Trophoblast cell (in vitro differentiated cells and primary cell): ENCODE results near the gene RAD51AP1.

Experiments
- DNase-seq, 2 donors: peaks; one replicate each; pipeline ENCODE4 v3.0.0-alpha.2; 2016
- H2AFZ ChIP-seq: 2 replicates; pipeline ENCODE4 v1.6.1; 2013; ENCODE audit warnings: low read length, moderate library complexity, mild to moderate bottlenecking; ENCODE audit not compliant: insufficient read depth, poor library complexity
- H2AK5ac ChIP-seq: 2 replicates; pipeline ENCODE4 v1.6.1; 2013; ENCODE audit warnings: mild to moderate bottlenecking, low read length
- H2BK120ac ChIP-seq: 2 replicates; pipeline ENCODE4 v1.6.1; 2013; ENCODE audit warnings: low read length, mild to moderate bottlenecking, moderate library complexity; ENCODE audit not compliant: insufficient read depth, poor library complexity
- H2BK12ac ChIP-seq: 2 replicates; pipeline ENCODE4 v1.6.1; 2013; ENCODE audit warnings: mild to moderate bottlenecking, low read length, moderate library complexity
- H2BK5ac ChIP-seq: 2 replicates; pipeline ENCODE4 v1.6.1; 2013; ENCODE audit warnings: low read length, low read depth, moderate library complexity, mild to moderate bottlenecking; ENCODE audit not compliant: poor library complexity
- H3K14ac ChIP-seq: 2 replicates; pipeline ENCODE4 v1.6.1; 2013; ENCODE audit warnings: mild to moderate bottlenecking, low read length
- H3K18ac ChIP-seq: 2 replicates; pipeline ENCODE4 v1.6.1; 2013; ENCODE audit warnings: mild to moderate bottlenecking, low read length
- H3K23ac ChIP-seq: 2 replicates; pipeline ENCODE4 v1.6.1; 2013; ENCODE audit warnings: low read length
- H3K27ac ChIP-seq: 2 replicates; pipeline ENCODE4 v1.5.1; 2013; ENCODE audit warnings: low read depth, mild to moderate bottlenecking, inconsistent platforms, low read length, moderate library complexity
- H3K27me3 ChIP-seq: 2 replicates; pipeline ENCODE4 v1.6.1; 2013; ENCODE audit warnings: inconsistent platforms, mild to moderate bottlenecking, low read length, moderate library complexity; ENCODE audit not compliant: insufficient read depth
- H3K36me3 ChIP-seq, 2 experiments: 1 replicate in 1 of 2; 2 replicates in 1 of 2; pipeline ENCODE4 v1.6.1; 2013; ENCODE audit warnings: low read length in 2 of 2, mild to moderate bottlenecking in 2 of 2, moderate library complexity in 1 of 2; ENCODE audit not compliant: insufficient read depth in 2 of 2, control insufficient read depth in 1 of 2
- H3K4ac ChIP-seq: 2 replicates; pipeline ENCODE4 v1.6.1; 2013; ENCODE audit warnings: low read depth, mild to moderate bottlenecking, low read length, moderate library complexity
- H3K4me1 ChIP-seq, 2 experiments: 1 replicate in 1 of 2; 2 replicates in 1 of 2; pipeline ENCODE4 v1.6.1; 2013; ENCODE audit warnings: low read length in 2 of 2, mild to moderate bottlenecking in 2 of 2, moderate library complexity in 1 of 2; ENCODE audit not compliant: insufficient read depth in 2 of 2, control insufficient read depth in 1 of 2
- H3K4me2 ChIP-seq: 2 replicates; pipeline ENCODE4 v1.6.1; 2013; ENCODE audit warnings: inconsistent platforms, mild to moderate bottlenecking, low read length, moderate library complexity
- H3K4me3 ChIP-seq: 2 replicates; pipeline ENCODE4 v1.5.1; 2013; ENCODE audit warnings: mild to moderate bottlenecking, low read depth, low read length, inconsistent platforms
- H3K79me1 ChIP-seq: one replicate; pipeline ENCODE4 v1.6.1; 2013; ENCODE audit warnings: low read length
- H3K79me2 ChIP-seq: 2 replicates; pipeline ENCODE4 v1.6.1; 2013; ENCODE audit warnings: low read length, mild to moderate bottlenecking; ENCODE audit not compliant: control insufficient read depth, insufficient read depth, poor library complexity
- H3K9ac ChIP-seq: 2 replicates; pipeline ENCODE4 v1.6.1; 2013; ENCODE audit warnings: mild to moderate bottlenecking, low read length
- H3K9me3 ChIP-seq: 2 replicates; pipeline ENCODE4 v1.6.1; 2013; ENCODE audit warnings: low read depth, mild to moderate bottlenecking, control low read depth, inconsistent platforms, low read length; ENCODE audit not compliant: insufficient read depth
- H4K12ac ChIP-seq: 2 replicates; pipeline ENCODE4 v1.6.1; 2013; ENCODE audit warnings: low read depth, mild to moderate bottlenecking, low read length, moderate library complexity
- H4K8ac ChIP-seq: 2 replicates; pipeline ENCODE4 v1.6.1; 2013; ENCODE audit warnings: low read depth, mild to moderate bottlenecking, low read length, moderate library complexity
- H4K91ac ChIP-seq: one replicate; pipeline ENCODE4 v1.6.1; 2013; ENCODE audit warnings: low read depth, mild to moderate bottlenecking, low read length, moderate library complexity
- WGBS: extraction: QIAGEN DNeasy Blood & Tissue Kit; methylation state at CpG from one replicate; pipeline ENCODE4 v1.1.7; 2013; ENCODE audit warnings: missing lambda C conversion rate; ENCODE audit not compliant: insufficient read length, insufficient coverage; ENCODE audit errors: extremely low coverage; 5-methylcytosine and 5-hydroxymethylcytosine counted together

The RAD51AP1 gene

DNA sequence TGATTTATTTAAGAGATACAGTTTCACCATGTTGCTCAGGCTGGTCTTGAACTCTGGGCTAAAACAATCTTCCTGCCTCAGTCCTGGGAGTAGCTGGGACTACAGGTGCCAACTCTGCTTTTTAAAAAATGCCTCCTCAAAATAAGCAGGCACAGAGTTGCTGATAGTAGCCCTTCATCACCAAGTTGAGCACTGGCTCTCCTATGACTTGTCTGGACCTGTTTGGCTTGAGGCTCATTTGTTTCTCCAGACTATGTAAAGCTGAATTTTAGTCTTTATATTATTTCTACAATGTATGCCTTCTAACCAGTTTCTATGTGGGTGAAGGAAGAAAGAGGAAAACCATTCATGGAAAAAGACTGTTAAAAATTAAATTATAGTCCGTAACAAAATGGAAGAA lies 39.5 kb upstream of the RAD51AP1 start:
- H3K27ac ChIP-seq: no peak overlapping the region
- no CpG with 5 or more reads among the region's 1 CpG for WGBS
- no peak overlapping the region for H3K4me2 ChIP-seq
- no peak for DNase-seq
- no peak overlapping the region for H2BK12ac ChIP-seq
- no peaks in the 10 kb centered on the region for H3K9me3 ChIP-seq
- no peak overlapping the region for H3K9ac ChIP-seq
- no peak overlapping the region for H4K91ac ChIP-seq
- no peak overlapping the region for H3K4me3 ChIP-seq
- H3K4ac ChIP-seq: no peak overlapping the region
- H4K12ac ChIP-seq: no peak overlapping the region
- no peaks in the 10 kb centered on the region for H3K79me2 ChIP-seq
- no peak overlapping the region for H3K18ac ChIP-seq
- H4K8ac ChIP-seq: no peak overlapping the region
- no peak overlapping the region for H3K23ac ChIP-seq
- no peaks in the 10 kb centered on the region for H3K79me1 ChIP-seq
- H3K4me1 ChIP-seq: no peaks in the 10 kb centered on the region
- peaks cover 6 to 7% of the 10 kb centered on the region in 2 experiments for H3K36me3 ChIP-seq
- no peak overlapping the region for H2BK5ac ChIP-seq
- H2AK5ac ChIP-seq: no peak overlapping the region
- H3K27me3 ChIP-seq: no peaks in the 10 kb centered on the region
- no peak overlapping the region for H2AFZ ChIP-seq
- H3K14ac ChIP-seq: no peak overlapping the region
- H2BK120ac ChIP-seq: no peak overlapping the region

- H3K4me1 ChIP-seq: no peaks in the 10 kb centered on the region
- H4K12ac ChIP-seq: no peak overlapping the region
- H4K91ac ChIP-seq: no peak overlapping the region
- H2BK120ac ChIP-seq: no peak overlapping the region
- H3K18ac ChIP-seq: no peak overlapping the region
- no peak overlapping the region for H2BK5ac ChIP-seq
- H3K79me1 ChIP-seq: no peaks in the 10 kb centered on the region
- H4K8ac ChIP-seq: no peak overlapping the region
- no peak overlapping the region for H3K4me2 ChIP-seq
- no peak for DNase-seq
- peaks cover 2 to 4% of the 10 kb centered on the region in 2 experiments for H3K36me3 ChIP-seq
- H3K9ac ChIP-seq: no peak overlapping the region
- H2BK12ac ChIP-seq: no peak overlapping the region
- H3K14ac ChIP-seq: no peak overlapping the region
- H3K4ac ChIP-seq: no peak overlapping the region
- H2AFZ ChIP-seq: no peak overlapping the region
- no peak overlapping the region for H3K27ac ChIP-seq
- no CpG with 5 or more reads among the region's 1 CpG for WGBS
- H3K79me2 ChIP-seq: no peaks in the 10 kb centered on the region
- no peaks in the 10 kb centered on the region for H3K27me3 ChIP-seq
- no peak overlapping the region for H3K23ac ChIP-seq
- no peaks in the 10 kb centered on the region for H3K9me3 ChIP-seq
- H3K4me3 ChIP-seq: no peak overlapping the region
- H2AK5ac ChIP-seq: no peak overlapping the region
Measured at GRCh38 chr12:4505376-4505986, 33.2 kb upstream of the RAD51AP1 start.

DNA sequence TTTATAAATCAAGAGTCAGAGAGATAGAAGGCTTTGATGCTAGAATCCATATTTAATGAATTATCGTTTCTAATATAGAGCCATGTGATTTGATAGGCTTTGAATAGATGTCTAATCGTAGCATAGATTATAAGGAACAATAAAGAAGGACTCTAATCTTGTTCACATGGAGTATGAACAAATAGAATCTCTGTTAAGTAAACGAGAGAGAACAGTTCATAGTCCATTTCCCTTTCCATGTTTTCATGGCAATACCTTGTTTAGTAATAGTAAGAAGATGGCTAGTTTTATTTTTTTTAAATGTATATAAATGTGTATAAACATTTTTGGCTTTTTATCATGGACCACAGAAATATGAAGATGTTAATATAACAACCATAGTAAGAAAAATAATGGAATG lies 32.3 kb upstream of the RAD51AP1 start:
- Histone ChIP-seq H3K4me3 (no peak overlapping the region), H3K36me3 (peaks cover 2 to 4% of the 10 kb centered on the region in 2 experiments), H3K23ac (no peak overlapping the region), H2AFZ (no peak overlapping the region), H4K8ac (no peak overlapping the region), H2AK5ac (no peak overlapping the region), H3K4ac (no peak overlapping the region), H3K18ac (no peak overlapping the region), H3K4me2 (no peak overlapping the region), H3K9ac (no peak overlapping the region), H3K9me3 (no peaks in the 10 kb centered on the region), H3K79me2 (no peaks in the 10 kb centered on the region), H2BK12ac (no peak overlapping the region), H3K27me3 (no peaks in the 10 kb centered on the region), H3K27ac (no peak overlapping the region), H4K12ac (no peak overlapping the region), H3K14ac (no peak overlapping the region), H2BK120ac (no peak overlapping the region), H3K4me1 (no peaks in the 10 kb centered on the region), H3K79me1 (no peaks in the 10 kb centered on the region), H4K91ac (no peak overlapping the region), H2BK5ac (no peak overlapping the region)
- no CpG with 5 or more reads among the region's 3 CpGs for WGBS
- DNase-seq: no peak

- no peak overlapping the region for H4K91ac ChIP-seq
- DNase-seq: no peak
- H2BK120ac ChIP-seq: no peak overlapping the region
- no peaks in the 10 kb centered on the region for H3K9me3 ChIP-seq
- H3K18ac ChIP-seq: no peak overlapping the region
- H3K27me3 ChIP-seq: no peaks in the 10 kb centered on the region
- no peak overlapping the region for H4K8ac ChIP-seq
- no peak overlapping the region for H3K4me2 ChIP-seq
- peaks cover 2 to 4% of the 10 kb centered on the region in 2 experiments for H3K36me3 ChIP-seq
- no peak overlapping the region for H3K14ac ChIP-seq
- no peak overlapping the region for H4K12ac ChIP-seq
- no peak overlapping the region for H3K27ac ChIP-seq
- H2BK12ac ChIP-seq: no peak overlapping the region
- H3K9ac ChIP-seq: no peak overlapping the region
- no peak overlapping the region for H3K4me3 ChIP-seq
- H2AFZ ChIP-seq: no peak overlapping the region
- WGBS: no CpG with 5 or more reads among the region's 5 CpGs
- H3K4me1 ChIP-seq: no peaks in the 10 kb centered on the region
- H3K4ac ChIP-seq: no peak overlapping the region
- H3K79me1 ChIP-seq: no peaks in the 10 kb centered on the region
- H2BK5ac ChIP-seq: no peak overlapping the region
- H3K79me2 ChIP-seq: no peaks in the 10 kb centered on the region
- no peak overlapping the region for H3K23ac ChIP-seq
- H2AK5ac ChIP-seq: no peak overlapping the region
Measured at GRCh38 chr12:4506870-4507269, 31.8 kb upstream of the RAD51AP1 start.
